ENCODE measurements around the gene CD248.

DNA sequence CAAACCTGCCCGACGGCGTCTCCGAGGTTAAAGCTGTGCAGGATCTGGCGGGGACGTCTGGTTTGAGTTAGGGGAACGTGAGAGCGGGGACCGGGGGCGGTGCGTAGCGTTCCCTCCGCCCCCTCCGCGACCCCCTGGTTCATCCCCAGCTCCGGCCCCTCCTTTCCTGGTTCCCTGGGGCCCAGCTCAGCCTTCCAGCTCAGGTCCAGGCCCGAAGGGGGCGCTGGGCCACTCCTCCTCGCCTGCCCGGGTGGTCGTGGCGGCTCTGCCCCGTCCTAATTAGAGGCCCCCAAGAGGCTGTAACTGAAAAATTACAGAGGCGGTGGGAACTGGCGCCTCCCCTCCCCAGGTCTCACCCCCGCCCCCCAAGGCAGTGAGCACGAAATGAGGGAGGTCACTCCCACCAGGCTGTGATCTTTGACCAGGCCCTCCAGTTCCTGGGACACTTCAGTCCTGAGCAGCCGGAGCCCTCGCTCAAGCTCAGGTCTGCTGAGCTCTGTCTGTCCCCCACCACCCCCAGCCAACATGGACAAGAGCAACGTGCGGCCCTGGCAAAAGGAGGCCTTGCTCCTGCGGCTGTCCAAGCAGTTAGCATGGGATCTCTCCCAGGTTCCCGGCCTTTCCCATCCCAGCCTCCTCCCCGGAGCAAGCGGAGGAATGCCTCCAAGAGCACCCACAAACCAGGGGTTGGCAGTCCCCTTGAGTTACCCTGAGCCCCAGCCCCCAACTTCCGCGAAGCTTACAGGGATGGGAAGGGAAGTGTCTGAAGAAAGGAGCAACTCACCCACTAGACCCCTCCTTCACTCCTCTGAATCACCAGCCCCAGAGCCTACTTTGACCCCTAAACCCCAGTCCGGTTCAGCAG, 3.3 kb downstream of the CD248 start:
- TF ChIP-seq FOXA1 (IDR thresholded peaks at IDR 0.05) = no peak
- no peak for TF ChIP-seq LEF1 (IDR thresholded peaks at IDR 0.05; ENCODE audit: borderline replicate concordance)
- TF ChIP-seq CTBP1 (IDR thresholded peaks at IDR 0.05; ENCODE audit: borderline replicate concordance) = no peak
- no peak for TF ChIP-seq SP1 (IDR thresholded peaks at IDR 0.05)
